Measurements from ENCODE around the gene AMPD1. TPM values are rescaled to one million over a fixed set of nuclear protein-coding genes. Genes with fewer than 3 reads are reported as not detected.

AMPD1 gene
- polyA plus RNA-seq, 3 donors = 0.06 TPM; not detected in 2

- DNase-seq (ENCODE audit: extremely low read depth in 1 of 11, low read depth in 9 of 11, low spot score in 4 of 11) = no peak
Observed at GRCh38 chr1:114668373-114668772, 27.0 kb downstream of the AMPD1 start.

- no peak for DNase-seq (ENCODE audit: extremely low read depth in 1 of 11, low read depth in 9 of 11, low spot score in 4 of 11)
Observed at GRCh38 chr1:114666954-114667353, 28.4 kb downstream of the AMPD1 start.

GRCh38 chr1:114660238-114660637 lies 35.1 kb downstream of the AMPD1 start:
- DNase-seq (ENCODE audit: extremely low read depth in 1 of 11, low read depth in 9 of 11, low spot score in 4 of 11) = no peak

DNA sequence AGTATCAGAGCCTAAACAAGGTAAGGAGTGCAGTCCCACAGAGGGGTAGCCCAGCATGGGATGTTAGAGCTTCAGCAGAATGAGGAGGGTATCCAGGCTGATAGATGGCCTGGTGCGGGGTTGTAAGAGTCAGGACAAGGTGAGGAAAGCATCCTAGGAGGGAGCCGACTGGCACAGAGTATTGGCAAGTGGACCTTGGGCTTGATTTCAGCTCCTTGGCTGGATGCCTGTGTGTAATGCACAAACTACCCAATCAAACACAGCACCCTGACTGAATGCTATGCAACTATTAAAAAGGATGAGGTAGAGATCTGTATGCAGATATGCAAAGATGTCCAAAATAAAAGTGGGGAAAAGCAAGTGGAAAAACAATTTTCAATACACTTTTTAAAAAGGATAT lies 43.5 kb downstream of the AMPD1 start:
- no peak for DNase-seq (ENCODE audit: extremely low read depth in 1 of 11, low read depth in 9 of 11, low spot score in 4 of 11)

GRCh38 chr1:114648503-114648902 lies 46.8 kb downstream of the AMPD1 start:
- DNase-seq (ENCODE audit: extremely low read depth in 1 of 11, low read depth in 9 of 11, low spot score in 4 of 11) = no peak

DNA sequence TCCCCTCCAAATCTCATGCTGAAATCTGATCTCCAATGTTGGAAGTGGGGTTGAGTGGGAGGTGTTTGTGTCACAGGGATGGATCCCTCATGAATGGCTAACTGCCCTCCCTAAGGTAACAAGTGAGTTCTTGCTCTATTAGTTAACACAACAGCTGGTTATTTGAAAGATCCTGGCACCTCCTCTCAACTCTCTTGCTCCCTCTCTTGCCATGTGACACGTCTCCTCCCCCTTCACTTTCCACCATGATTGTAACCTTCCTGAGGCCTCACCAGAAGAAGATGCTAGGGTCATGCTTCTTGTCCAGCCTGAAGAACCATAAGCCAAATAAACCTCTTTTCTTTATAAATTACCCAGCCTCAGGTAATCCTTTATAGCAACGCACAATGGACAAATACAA lies 54.0 kb downstream of the AMPD1 start:
- no peak for DNase-seq (ENCODE audit: extremely low read depth in 1 of 11, low read depth in 9 of 11, low spot score in 4 of 11)

DNA sequence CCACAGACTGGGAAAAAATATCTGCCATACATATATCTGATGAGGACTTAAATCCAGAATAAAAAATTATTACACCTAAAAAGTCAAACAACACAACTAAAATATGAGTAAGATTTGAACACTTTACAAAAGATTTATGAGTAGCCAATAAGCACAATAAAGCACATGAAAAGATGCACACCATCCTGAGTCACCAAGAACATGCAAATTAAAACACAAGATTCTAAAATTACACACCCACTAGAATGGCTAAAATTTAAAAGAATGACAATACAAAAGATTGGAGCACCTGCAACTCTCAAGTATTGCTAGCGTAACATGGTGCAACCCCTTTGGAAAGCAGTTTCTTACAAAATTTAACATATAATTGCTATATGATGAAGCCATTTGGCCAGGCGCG lies 56.4 kb downstream of the AMPD1 start:
- no peak for DNase-seq (ENCODE audit: extremely low read depth in 1 of 11, low read depth in 9 of 11, low spot score in 4 of 11)

DNA sequence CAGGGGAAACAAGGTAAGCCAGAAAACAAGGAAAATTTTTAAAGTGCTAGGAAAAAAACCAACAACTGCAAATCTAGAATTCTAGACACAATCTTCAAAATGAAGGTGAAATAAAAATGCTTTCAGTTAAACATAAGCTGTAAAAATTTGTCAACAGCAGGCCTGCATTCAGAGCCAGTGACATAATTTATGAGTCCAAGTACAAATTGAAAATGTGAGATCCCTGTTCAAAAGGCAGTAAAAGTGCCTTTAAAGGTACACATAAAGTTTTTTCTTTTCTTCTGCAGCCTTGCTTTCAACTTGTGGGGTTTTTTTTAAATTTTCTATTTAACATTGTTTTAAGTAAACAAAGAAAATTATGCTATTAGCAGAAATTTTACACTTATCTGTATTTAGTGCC lies 62.9 kb downstream of the AMPD1 start:
- no peak for DNase-seq (ENCODE audit: extremely low read depth in 1 of 11, low read depth in 9 of 11, low spot score in 4 of 11)

DNA sequence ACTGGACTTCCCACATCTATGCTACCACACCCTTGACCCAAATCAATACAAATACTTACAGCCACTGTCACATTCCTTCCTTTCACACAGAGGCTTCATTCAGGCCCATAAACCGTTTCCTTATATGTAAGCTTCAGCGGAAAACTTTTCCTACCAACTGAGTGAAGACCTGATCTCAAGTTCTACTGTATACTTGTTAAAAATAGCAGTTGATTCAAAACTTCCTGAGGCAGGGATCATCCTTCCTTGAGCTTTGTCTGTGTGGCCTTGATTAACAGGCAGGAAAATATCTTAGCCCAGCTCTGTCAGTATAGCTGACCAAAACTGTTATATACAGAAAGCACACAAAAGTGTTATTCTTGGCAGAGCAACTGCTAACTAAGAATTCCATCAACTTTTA lies 68.2 kb downstream of the AMPD1 start:
- DNase-seq (ENCODE audit: extremely low read depth in 1 of 11, low read depth in 9 of 11, low spot score in 4 of 11) = peak in 1 of 11 donors; percentile 3

- DNase-seq (ENCODE audit: extremely low read depth in 1 of 11, low read depth in 9 of 11, low spot score in 4 of 11) = no peak
Observed at GRCh38 chr1:114623364-114623763, 72.0 kb downstream of the AMPD1 start.

Other genes starting within 250 kb of the AMPD1 start
- 10 to 100 TPM; 51.0 to 64.7 (median 55.5) TPM for gene TRIM33, start 184.3 kb downstream of the AMPD1 start, polyA plus RNA-seq (ENCODE audit: insufficient read length in 3 of 3)
- gene BCAS2, start 113.9 kb downstream of the AMPD1 start, polyA plus RNA-seq (ENCODE audit: insufficient read length in 3 of 3) = 10 to 100 TPM; 52.4 to 74.3 (median 60.7) TPM
- gene DENND2C, start 25.5 kb downstream of the AMPD1 start, polyA plus RNA-seq (ENCODE audit: insufficient read length in 3 of 3) = 1 to 10 TPM; 3.5 to 3.8 (median 3.7) TPM
- 10 to 100 TPM; 60.8 to 80.4 (median 66.6) TPM for gene NRAS, start 21.2 kb upstream of the AMPD1 start, polyA plus RNA-seq (ENCODE audit: insufficient read length in 3 of 3)
- gene CSDE1, start 62.4 kb upstream of the AMPD1 start, polyA plus RNA-seq (ENCODE audit: insufficient read length in 3 of 3) = 100 to 1,000 TPM; 422 to 496 (median 450) TPM
- 10 to 100 TPM; 53.1 to 64.5 (median 59.9) TPM for gene SIKE1, start 85.1 kb upstream of the AMPD1 start, polyA plus RNA-seq (ENCODE audit: insufficient read length in 3 of 3)
- under 1 TPM; 0.44 to 0.53 (median 0.50) TPM for gene SYCP1, start 159.3 kb upstream of the AMPD1 start, polyA plus RNA-seq (ENCODE audit: insufficient read length in 3 of 3)

Measured in renal cortex interstitium (tissue), 11 donors.